GM12873 (cell line): Measurements from ENCODE around the gene LARP1B.

ENCODE experiments used
- TF ChIP-seq, protein P1 (sequence below): IDR thresholded peaks from 2 replicates; pipeline ENCODE4 v1.5.1; 2012; ENCODE audit warnings: low read depth, mild to moderate bottlenecking, moderate library complexity, low read length, control low read depth; ENCODE audit not compliant: insufficient read depth; ENCODE audit errors: missing control alignments

LARP1B gene

DNA sequence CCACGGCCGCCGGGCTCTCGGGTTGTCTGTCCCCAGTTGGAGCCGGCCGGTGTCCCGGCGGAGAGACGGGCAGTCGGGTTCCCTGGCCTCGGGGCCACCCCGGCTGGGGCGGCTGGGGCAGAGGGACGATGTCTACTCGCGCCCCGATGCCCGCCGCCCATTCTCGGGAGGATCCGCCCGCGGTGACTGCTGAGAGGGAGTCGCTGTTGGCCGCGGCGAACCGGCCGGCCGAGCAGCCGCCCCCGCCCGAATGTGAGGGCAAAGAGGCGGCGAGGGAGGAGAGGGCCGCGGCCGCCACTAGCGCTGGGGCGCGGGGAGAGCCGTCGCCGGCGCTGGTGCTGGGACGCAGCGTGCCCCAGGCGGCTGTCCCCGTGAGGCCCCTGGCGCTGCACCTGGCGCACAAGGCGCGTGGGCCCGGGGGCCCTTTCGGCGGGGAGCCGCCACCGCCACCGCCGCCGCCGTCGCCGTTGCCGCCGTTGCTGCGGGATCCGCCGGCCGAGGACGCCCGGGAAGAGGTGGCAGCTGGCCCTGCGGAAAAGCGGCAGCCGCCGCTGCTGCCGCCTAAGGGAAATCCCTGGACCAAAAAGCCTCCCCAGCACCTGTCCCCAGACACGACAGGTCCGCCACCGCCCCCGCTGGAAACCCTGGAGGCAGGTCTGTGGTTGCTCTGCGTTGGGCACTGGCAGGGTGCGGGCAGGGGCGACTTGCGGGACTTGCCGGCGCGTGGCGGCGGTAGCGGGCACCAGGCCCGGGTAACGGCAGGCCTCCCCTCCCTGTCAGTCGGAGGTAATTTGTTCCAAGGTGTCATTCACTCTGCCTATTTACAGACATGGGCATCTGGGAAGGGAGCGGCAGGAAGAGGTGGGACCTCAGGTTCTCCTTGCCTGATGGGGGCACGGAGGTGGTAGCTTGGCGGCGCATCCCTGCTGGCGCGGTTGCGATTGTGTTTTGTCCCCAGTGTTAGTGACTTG is 739 bp downstream of the LARP1B start:
- TF ChIP-seq, protein P1, sequence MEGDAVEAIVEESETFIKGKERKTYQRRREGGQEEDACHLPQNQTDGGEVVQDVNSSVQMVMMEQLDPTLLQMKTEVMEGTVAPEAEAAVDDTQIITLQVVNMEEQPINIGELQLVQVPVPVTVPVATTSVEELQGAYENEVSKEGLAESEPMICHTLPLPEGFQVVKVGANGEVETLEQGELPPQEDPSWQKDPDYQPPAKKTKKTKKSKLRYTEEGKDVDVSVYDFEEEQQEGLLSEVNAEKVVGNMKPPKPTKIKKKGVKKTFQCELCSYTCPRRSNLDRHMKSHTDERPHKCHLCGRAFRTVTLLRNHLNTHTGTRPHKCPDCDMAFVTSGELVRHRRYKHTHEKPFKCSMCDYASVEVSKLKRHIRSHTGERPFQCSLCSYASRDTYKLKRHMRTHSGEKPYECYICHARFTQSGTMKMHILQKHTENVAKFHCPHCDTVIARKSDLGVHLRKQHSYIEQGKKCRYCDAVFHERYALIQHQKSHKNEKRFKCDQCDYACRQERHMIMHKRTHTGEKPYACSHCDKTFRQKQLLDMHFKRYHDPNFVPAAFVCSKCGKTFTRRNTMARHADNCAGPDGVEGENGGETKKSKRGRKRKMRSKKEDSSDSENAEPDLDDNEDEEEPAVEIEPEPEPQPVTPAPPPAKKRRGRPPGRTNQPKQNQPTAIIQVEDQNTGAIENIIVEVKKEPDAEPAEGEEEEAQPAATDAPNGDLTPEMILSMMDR: peak; percentile 24

GRCh38 chr4:128068918-128069317 is 7.8 kb downstream of the LARP1B start:
- TF ChIP-seq, protein P1: peak; percentile 45

DNA sequence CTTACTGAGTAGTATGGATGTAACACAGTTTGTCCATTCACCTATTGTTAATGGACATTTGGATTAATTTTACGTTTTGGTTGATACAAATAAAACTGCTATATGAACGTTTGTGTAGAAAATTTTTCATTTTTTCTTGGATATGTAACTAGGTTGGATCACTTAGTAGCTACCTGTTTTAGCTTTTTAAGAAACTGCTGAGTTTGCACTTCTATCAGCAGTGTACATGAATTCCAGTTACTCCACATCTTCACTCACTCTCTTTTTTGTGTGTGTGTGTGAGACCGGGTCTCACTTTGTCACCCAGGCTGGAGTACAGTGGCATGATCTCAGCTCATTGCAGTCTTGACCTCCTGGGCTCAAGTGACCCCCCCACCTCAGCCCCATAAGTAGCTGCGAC is 15.4 kb downstream of the LARP1B start:
- TF ChIP-seq, protein P1: no peak

DNA sequence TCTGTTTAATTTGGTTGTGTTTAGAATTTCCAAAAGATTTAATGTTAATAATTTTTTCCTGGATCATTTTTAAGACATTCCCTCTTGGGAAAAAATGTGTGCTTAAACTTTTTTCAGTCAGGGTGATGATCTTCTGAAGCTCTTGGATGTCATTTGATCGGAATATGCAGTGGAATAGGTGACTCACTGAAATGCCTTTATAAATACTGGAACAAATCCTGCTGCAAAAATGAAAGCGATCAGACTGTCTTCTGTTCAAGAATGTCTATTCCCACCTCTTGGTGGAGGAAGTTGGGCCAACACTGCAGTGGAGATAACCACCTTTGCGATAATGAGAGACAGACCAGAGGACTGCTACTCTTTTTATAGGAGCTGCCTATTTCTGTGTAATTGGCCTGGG is 46.7 kb downstream of the LARP1B start:
- TF ChIP-seq, protein P1: no peak

GRCh38 chr4:128123036-128123435 is 61.9 kb downstream of the LARP1B start:
- TF ChIP-seq, protein P1: no peak

GRCh38 chr4:128130621-128131020 is 69.5 kb downstream of the LARP1B start:
- TF ChIP-seq, protein P1: no peak

GRCh38 chr4:128134925-128135324 is 73.8 kb downstream of the LARP1B start:
- TF ChIP-seq, protein P1: no peak
